IMR-90 (cell line): ENCODE data around the gene SH3RF3. TPM values are rescaled to one million over a fixed set of nuclear protein-coding genes. Genes with fewer than 3 reads are reported as not detected.

ENCODE experiments used
- ATAC-seq: fragments of 200-7000 bp; cut with Tn5 transposase; 2 replicates; pipeline ENCODE4 v1.9.1; 2020; ENCODE audit warnings: low read depth, mild to moderate bottlenecking, moderate library complexity
- BruUV-seq: library from RNA; stranded (reverse); fragments of 400-500 nt; replicated peaks from 2 replicates; lab custom pipeline; 2021; lab: Mats Ljungman, UMichigan
- CTCF ChIA-PET: fragments of 300-600 bp; formaldehyde crosslinking; extraction: SDS; loops from one replicate; lab custom pipeline; 2021; ENCODE audit warnings: antibody characterized with exemption; lab: Yijun Ruan, JAX
- POLR2A ChIA-PET: fragments of 300-600 bp; sonication (Branson Sonifier 250); formaldehyde crosslinking; loops from one replicate; lab custom pipeline; 2022; ENCODE audit warnings: antibody characterized with exemption; ENCODE audit not compliant: unreplicated experiment; lab: Charles Lee
- DNase-seq: peaks from one replicate; pipeline ENCODE4 v3.0.0; 2013
- H2AFZ ChIP-seq: replicated peaks from 2 replicates; pipeline ENCODE3; 2013; ENCODE audit warnings: low read length, mild to moderate bottlenecking; ENCODE audit not compliant: poor library complexity
- H2AK5ac ChIP-seq: 2 replicates; pipeline ENCODE4 v1.6.1; 2013; ENCODE audit warnings: low read depth, low read length, inconsistent platforms
- H2AK9ac ChIP-seq: replicated peaks from 2 replicates; pipeline ENCODE3; 2013; ENCODE audit warnings: mild to moderate bottlenecking, low read depth, low read length, moderate library complexity; ENCODE audit not compliant: poor library complexity
- H2BK120ac ChIP-seq: 2 replicates; pipeline ENCODE4 v1.6.1; 2013; ENCODE audit warnings: low read depth, low read length, inconsistent platforms
- H2BK15ac ChIP-seq: 3 replicates; pipeline ENCODE4 v1.6.1; 2013; ENCODE audit warnings: low read depth, low read length, inconsistent platforms
- H2BK20ac ChIP-seq: 2 replicates; pipeline ENCODE4 v1.6.1; 2013; ENCODE audit warnings: low read depth, mild to moderate bottlenecking, inconsistent platforms, low read length, moderate library complexity
- H2BK5ac ChIP-seq: 2 replicates; pipeline ENCODE4 v1.6.1; 2013; ENCODE audit warnings: mild to moderate bottlenecking, low read depth, low read length, inconsistent platforms; ENCODE audit not compliant: poor library complexity, severe bottlenecking
- H3K14ac ChIP-seq: replicated peaks from 2 replicates; pipeline ENCODE4 v1.6.1; 2013; ENCODE audit warnings: low read depth, low read length, inconsistent platforms
- H3K18ac ChIP-seq: 2 replicates; pipeline ENCODE4 v1.6.1; 2013; ENCODE audit warnings: low read depth, low read length, control low read depth
- H3K23ac ChIP-seq: 2 replicates; pipeline ENCODE4 v1.6.1; 2013; ENCODE audit warnings: low read depth, low read length, inconsistent platforms
- H3K27ac ChIP-seq: 2 replicates; pipeline ENCODE4 v1.5.1; 2013; ENCODE audit warnings: mild to moderate bottlenecking, control low read depth, low read length; ENCODE audit not compliant: insufficient read depth
- H3K27me3 ChIP-seq: 2 replicates; pipeline ENCODE4 v1.6.1; 2013; ENCODE audit warnings: low read length; ENCODE audit not compliant: control insufficient read depth, insufficient read depth
- H3K36me3 ChIP-seq: 2 replicates; pipeline ENCODE4 v1.6.1; 2013; ENCODE audit warnings: low read length, mixed read lengths; ENCODE audit not compliant: control insufficient read depth, insufficient read depth
- H3K4ac ChIP-seq: 2 replicates; pipeline ENCODE4 v1.6.1; 2013; ENCODE audit warnings: low read depth, low read length, inconsistent platforms
- H3K4me1 ChIP-seq: 2 replicates; pipeline ENCODE4 v1.6.1; 2013; ENCODE audit warnings: low read length, mixed read lengths; ENCODE audit not compliant: control insufficient read depth, insufficient read depth
- H3K4me2 ChIP-seq: 2 replicates; pipeline ENCODE4 v1.6.1; 2013; ENCODE audit warnings: low read depth, mild to moderate bottlenecking, control low read depth, low read length, moderate library complexity
- H3K4me3 ChIP-seq: 2 replicates; pipeline ENCODE4 v1.5.1; 2013; ENCODE audit warnings: low read depth, mild to moderate bottlenecking, control low read depth, low read length, moderate library complexity; ENCODE audit not compliant: insufficient read depth
- H3K56ac ChIP-seq: 2 replicates; pipeline ENCODE4 v1.6.1; 2013; ENCODE audit warnings: low read length, inconsistent platforms; ENCODE audit not compliant: insufficient read depth; ENCODE audit errors: extremely low read depth
- H3K79me1 ChIP-seq, 2 experiments: 2 replicates each; pipeline ENCODE4 v1.6.1; 2013; ENCODE audit warnings: low read length in 2 of 2, inconsistent platforms in 1 of 2, low read depth in 1 of 2
- H3K9ac ChIP-seq: 2 replicates; pipeline ENCODE4 v1.6.1; 2013; ENCODE audit warnings: low read depth, low read length, control low read depth
- H3K9me1 ChIP-seq: 2 replicates; pipeline ENCODE4 v1.6.1; 2013; ENCODE audit warnings: low read length, inconsistent platforms; ENCODE audit not compliant: insufficient read depth
- H3K9me3 ChIP-seq: 2 replicates; pipeline ENCODE4 v1.6.1; 2013; ENCODE audit warnings: low read length; ENCODE audit not compliant: control insufficient read depth, insufficient read depth
- H4K20me1 ChIP-seq: 2 replicates; pipeline ENCODE4 v1.6.1; 2013; ENCODE audit warnings: low read length, inconsistent platforms; ENCODE audit not compliant: insufficient read depth
- H4K5ac ChIP-seq: 2 replicates; pipeline ENCODE4 v1.6.1; 2013; ENCODE audit warnings: mild to moderate bottlenecking, low read depth, low read length, control low read depth
- H4K8ac ChIP-seq, 2 experiments: 2 replicates each; pipeline ENCODE4 v1.6.1; 2013; ENCODE audit warnings: low read depth in 2 of 2, low read length in 2 of 2, control low read depth in 1 of 2, inconsistent platforms in 1 of 2
- H4K91ac ChIP-seq: 2 replicates; pipeline ENCODE4 v1.6.1; 2013; ENCODE audit warnings: low read depth, low read length, inconsistent platforms; ENCODE audit not compliant: insufficient read depth
- BHLHE40 ChIP-seq: fragments of 150-350 bp; IDR thresholded peaks from 2 replicates; pipeline ENCODE4 v1.6.1; 2016; ENCODE audit warnings: mild to moderate bottlenecking, low read depth, low read length
- CEBPB ChIP-seq: IDR thresholded peaks from 2 replicates; pipeline ENCODE4 v1.6.1; 2012; ENCODE audit warnings: low read depth, low read length, improper control_type of control experiment
- CHD1 ChIP-seq: IDR thresholded peaks from 2 replicates; pipeline ENCODE4 v1.6.1; 2012; ENCODE audit warnings: low read depth, low read length, improper control_type of control experiment
- CTCF ChIP-seq: conservative IDR thresholded peaks from 2 replicates; pipeline ENCODE4 v1.5.1; 2012; ENCODE audit warnings: mild to moderate bottlenecking, low read depth, low read length, improper control_type of control experiment
- ELK1 ChIP-seq: fragments of 150-350 bp; IDR thresholded peaks from 2 replicates; pipeline ENCODE4 v1.6.1; 2016; ENCODE audit warnings: low read depth, mild to moderate bottlenecking, low read length, moderate library complexity, borderline replicate concordance
- FOS ChIP-seq: fragments of 150-350 bp; IDR thresholded peaks from 2 replicates; pipeline ENCODE4 v1.6.1; 2016; ENCODE audit warnings: low read depth, low read length
- MAFK ChIP-seq: IDR thresholded peaks from 2 replicates; pipeline ENCODE4 v1.6.1; 2012; ENCODE audit warnings: low read depth, low read length, improper control_type of control experiment
- MAZ ChIP-seq: IDR thresholded peaks from 2 replicates; pipeline ENCODE4 v1.6.1; 2012; ENCODE audit warnings: low read depth, mild to moderate bottlenecking, low read length, improper control_type of control experiment, moderate library complexity, borderline replicate concordance
- MXI1 ChIP-seq: IDR thresholded peaks from 2 replicates; pipeline ENCODE4 v1.6.1; 2012; ENCODE audit warnings: low read depth, mild to moderate bottlenecking, low read length, moderate library complexity, borderline replicate concordance
- NFE2L2 ChIP-seq: fragments of 150-350 bp; IDR thresholded peaks from 2 replicates; pipeline ENCODE4 v1.6.1; 2016; ENCODE audit warnings: low read depth, mild to moderate bottlenecking, low read length
- POLR2A ChIP-seq: IDR thresholded peaks from 2 replicates; pipeline ENCODE4 v1.6.1; 2012; ENCODE audit warnings: mild to moderate bottlenecking, low read depth, low read length
- RAD21 ChIP-seq: IDR thresholded peaks from 2 replicates; pipeline ENCODE4 v1.6.1; 2012; ENCODE audit warnings: low read length, improper control_type of control experiment
- RCOR1 ChIP-seq: IDR thresholded peaks from 2 replicates; pipeline ENCODE4 v1.6.1; 2012; ENCODE audit warnings: mild to moderate bottlenecking, low read length, improper control_type of control experiment; ENCODE audit not compliant: insufficient replicate concordance
- RFX5 ChIP-seq: IDR thresholded peaks from 2 replicates; pipeline ENCODE4 v1.8.0; 2012; ENCODE audit warnings: low read depth, mild to moderate bottlenecking, low read length, moderate library complexity
- SMC3 ChIP-seq: fragments of 150-350 bp; IDR thresholded peaks from 2 replicates; pipeline ENCODE4 v1.6.1; 2016; ENCODE audit warnings: low read depth, mild to moderate bottlenecking, antibody characterized with exemption, low read length, moderate library complexity
- USF2 ChIP-seq: fragments of 150-350 bp; IDR thresholded peaks from 2 replicates; pipeline ENCODE4 v1.6.1; 2017; ENCODE audit warnings: mild to moderate bottlenecking, antibody characterized with exemption, low read length, low read depth
- WGBS, 2 experiments: methylation state at CpG; one replicate each; pipeline versions ENCODE4 v1.1.5 to v1.1.7; 2013; ENCODE audit warnings: missing lambda C conversion rate in 2 of 2; ENCODE audit not compliant: insufficient read length in 1 of 2; ENCODE audit errors: extremely low coverage in 2 of 2; 5-methylcytosine and 5-hydroxymethylcytosine counted together
- dilution Hi-C: fragments of 300-500 bp; cut with HindIII; formaldehyde crosslinking; loops from one replicate; pipeline ENCODE4 v1.14.3; 2018; ENCODE audit warnings: low sequenced_read_pairs; ENCODE audit not compliant: unreplicated experiment
- in situ Hi-C: fragments of 300-500 bp; cut with MboI; formaldehyde crosslinking; loops from 3 replicates; pipeline ENCODE4 v1.14.3; 2019; ENCODE audit warnings: low sequenced_read_pairs, inconsistent platforms, mixed read lengths
- intact Hi-C: fragments of 100-400 bp; cut with micrococcal nuclease; formaldehyde crosslinking; loops from 2 replicates; pipeline ENCODE4 v1.10.0; 2022
- polyA plus RNA-seq, 3 experiments: library from polyadenylated mRNA; depleted of rRNA; stranded (reverse); fragments of >200 nt; gene quantifications; 2 replicates each; pipeline ENCODE4 v1.2.3, GENCODE V29; 2012; ENCODE audit warnings: low replicate concordance in 1 of 3
- total RNA-seq: library from RNA; depleted of rRNA; stranded (reverse); fragments of >200 nt; gene quantifications from 2 replicates; pipeline ENCODE4 v1.2.3, GENCODE V29; 2012

SH3RF3 gene
- total and polyA plus RNA-seq, 2 of the 4 experiments (the other 2 are of a cell fraction), result 3.4 to 5.3 TPM

GRCh38 chr2:109391243-109391642, 262.2 kb downstream of the SH3RF3 start:
- DNase-seq (no peak), ATAC-seq (no peak)
- BruUV-seq, result no TSS peak
- no peak overlapping the region for H3K4ac ChIP-seq
- H3K4me1 ChIP-seq, result peaks cover 3% of the 10 kb centered on the region
- no peak overlapping the region for H2AK9ac ChIP-seq
- POLR2A ChIA-PET, result no interaction called here
- no peak overlapping the region for H3K23ac ChIP-seq
- H3K14ac ChIP-seq, result no peak overlapping the region
- H3K79me1 ChIP-seq, result peaks cover 10 to 69% of the 10 kb centered on the region in 2 experiments; a peak in 3 of 4 replicates
- 100% methylated on average over 1 of the region's 9 CpGs; no CpG with 5 or more reads in 1 of the 2 experiments for WGBS, 2 experiments
- no peak overlapping the region for H2BK5ac ChIP-seq
- in situ Hi-C loops (no loop called here), dilution Hi-C loops (no loop called here), intact Hi-C loops (no loop called here)
- no peak overlapping the region for H2AFZ ChIP-seq
- H3K36me3 ChIP-seq, result peaks cover 9% of the 10 kb centered on the region
- no peak overlapping the region for H4K8ac ChIP-seq
- peaks cover 22% of the 10 kb centered on the region for H3K9me1 ChIP-seq
- H3K27me3 ChIP-seq, result no peaks in the 10 kb centered on the region
- H3K4me2 ChIP-seq, result no peak overlapping the region
- H3K56ac ChIP-seq, result no peak overlapping the region
- H3K18ac ChIP-seq, result no peak overlapping the region
- no peak overlapping the region for H3K9ac ChIP-seq
- no peak overlapping the region for H2BK15ac ChIP-seq
- no peak overlapping the region for H4K91ac ChIP-seq
- H2AK5ac ChIP-seq, result no peak overlapping the region
- H3K4me3 ChIP-seq, result no peak overlapping the region
- H2BK20ac ChIP-seq, result no peak overlapping the region
- H4K5ac ChIP-seq, result no peak overlapping the region
- peaks cover 29% of the 10 kb centered on the region for H4K20me1 ChIP-seq
- no peak overlapping the region for H2BK120ac ChIP-seq
- CTCF ChIA-PET, result no interaction called here
- no peak overlapping the region for H3K27ac ChIP-seq
- no peaks in the 10 kb centered on the region for H3K9me3 ChIP-seq
- TF ChIP-seq CEBPB, result no peak
- no peak for TF ChIP-seq RCOR1
- TF ChIP-seq POLR2A, result no peak
- TF ChIP-seq RFX5, result no peak
- no peak for TF ChIP-seq NFE2L2
- TF ChIP-seq MXI1, result no peak
- no peak for TF ChIP-seq MAZ
- TF ChIP-seq CHD1, result no peak
- no peak for TF ChIP-seq MAFK
- no peak for TF ChIP-seq FOS
- no peak for TF ChIP-seq RAD21
- no peak for TF ChIP-seq ELK1
- TF ChIP-seq CTCF, result no peak
- TF ChIP-seq BHLHE40, result no peak
- TF ChIP-seq USF2, result no peak
- TF ChIP-seq SMC3, result no peak
